Breast epithelium (tissue), 3 donors: ENCODE data around the gene MARCHF7.

ENCODE experiments used
- POLR2A ChIP-seq: fragments of 450-650 bp; IDR thresholded peaks from one replicate; pipeline ENCODE4 v1.6.1; 2016; ENCODE audit warnings: antibody characterized with exemption, mild to moderate bottlenecking, moderate library complexity
- TF ChIP-seq, protein P1 (sequence below), 3 donors: fragments of 450-650 bp; IDR thresholded peaks; one replicate each; pipeline ENCODE4 v1.5.1; 2016 to 2017; ENCODE audit warnings: antibody characterized with exemption in 3 of 3, mild to moderate bottlenecking in 3 of 3, moderate library complexity in 3 of 3

GRCh38 chr2:159759577-159759976 is 47.3 kb downstream of the MARCHF7 start:
- TF ChIP-seq, protein P1, sequence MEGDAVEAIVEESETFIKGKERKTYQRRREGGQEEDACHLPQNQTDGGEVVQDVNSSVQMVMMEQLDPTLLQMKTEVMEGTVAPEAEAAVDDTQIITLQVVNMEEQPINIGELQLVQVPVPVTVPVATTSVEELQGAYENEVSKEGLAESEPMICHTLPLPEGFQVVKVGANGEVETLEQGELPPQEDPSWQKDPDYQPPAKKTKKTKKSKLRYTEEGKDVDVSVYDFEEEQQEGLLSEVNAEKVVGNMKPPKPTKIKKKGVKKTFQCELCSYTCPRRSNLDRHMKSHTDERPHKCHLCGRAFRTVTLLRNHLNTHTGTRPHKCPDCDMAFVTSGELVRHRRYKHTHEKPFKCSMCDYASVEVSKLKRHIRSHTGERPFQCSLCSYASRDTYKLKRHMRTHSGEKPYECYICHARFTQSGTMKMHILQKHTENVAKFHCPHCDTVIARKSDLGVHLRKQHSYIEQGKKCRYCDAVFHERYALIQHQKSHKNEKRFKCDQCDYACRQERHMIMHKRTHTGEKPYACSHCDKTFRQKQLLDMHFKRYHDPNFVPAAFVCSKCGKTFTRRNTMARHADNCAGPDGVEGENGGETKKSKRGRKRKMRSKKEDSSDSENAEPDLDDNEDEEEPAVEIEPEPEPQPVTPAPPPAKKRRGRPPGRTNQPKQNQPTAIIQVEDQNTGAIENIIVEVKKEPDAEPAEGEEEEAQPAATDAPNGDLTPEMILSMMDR (IDR thresholded peaks at IDR 0.05) = no peak
- no peak for TF ChIP-seq POLR2A
